HepG2 (cell line): ENCODE results near the gene ZNF513. TPM values are rescaled to one million over a fixed set of nuclear protein-coding genes. Genes with fewer than 3 reads are reported as not detected.

Experiments
- CCDC6 ChIP-seq: sonication (generic); formaldehyde crosslinking; IDR thresholded peaks from 2 replicates; pipeline ENCODE4 v1.8.1; 2022; ENCODE audit warnings: mild to moderate bottlenecking, missing genetic modification reagents, moderate library complexity
- ELF1 ChIP-seq: sonication (generic); formaldehyde crosslinking; IDR thresholded peaks from 2 replicates; pipeline ENCODE4 v1.4.0; 2020; ENCODE audit warnings: missing genetic modification reagents
- FOXA1 ChIP-seq, 2 experiments: fragments of 450-650 bp in 1 of 2; sonication (generic) in 1 of 2; formaldehyde crosslinking in 1 of 2; IDR thresholded peaks; 2 replicates each; pipeline versions ENCODE4 v1.4.0 to v1.6.1; 2016 to 2020; ENCODE audit warnings: missing genetic modification reagents in 1 of 2
- FOXK2 ChIP-seq: fragments of 450-650 bp; IDR thresholded peaks from 2 replicates; pipeline ENCODE4 v1.6.1; 2016
- FOXM1 ChIP-seq: sonication (generic); formaldehyde crosslinking; IDR thresholded peaks from 2 replicates; pipeline ENCODE4 v1.5.0; 2020; ENCODE audit warnings: missing genetic modification reagents
- HOXD1 ChIP-seq: sonication (generic); formaldehyde crosslinking; IDR thresholded peaks from 2 replicates; pipeline ENCODE4 v1.5.0; 2020; ENCODE audit warnings: missing genetic modification reagents
- KLF11 ChIP-seq: IDR thresholded peaks from 2 replicates; pipeline ENCODE4 v1.6.1; 2016; ENCODE audit warnings: missing compliant biosample characterization
- NR0B2 ChIP-seq: sonication (generic); formaldehyde crosslinking; IDR thresholded peaks from 2 replicates; pipeline ENCODE4 v1.4.0; 2020; ENCODE audit warnings: mild to moderate bottlenecking, missing genetic modification reagents
- PBX3 ChIP-seq: sonication (generic); formaldehyde crosslinking; IDR thresholded peaks from 2 replicates; pipeline ENCODE4 v1.8.1; 2023; ENCODE audit warnings: missing genetic modification reagents, inconsistent platforms, borderline replicate concordance
- SRSF9 ChIP-seq: fragments of 200-400 bp; formaldehyde crosslinking; IDR thresholded peaks from 2 replicates; pipeline ENCODE4 v1.6.1; 2018; ENCODE audit warnings: borderline replicate concordance, mild to moderate bottlenecking, low read depth, low read length; ENCODE audit not compliant: insufficient read depth, poor library complexity, severe bottlenecking
- THAP7 ChIP-seq: sonication (generic); formaldehyde crosslinking; IDR thresholded peaks from 2 replicates; pipeline ENCODE4 v1.8.1; 2023; ENCODE audit warnings: mild to moderate bottlenecking, missing genetic modification reagents
- YEATS4 ChIP-seq: sonication (generic); formaldehyde crosslinking; IDR thresholded peaks from 2 replicates; pipeline ENCODE4 v1.4.0; 2020; ENCODE audit warnings: missing genetic modification reagents, borderline replicate concordance
- ZNF253 ChIP-seq: sonication (generic); formaldehyde crosslinking; IDR thresholded peaks from 2 replicates; pipeline ENCODE4 v1.8.0; 2022; ENCODE audit warnings: mild to moderate bottlenecking, missing genetic modification reagents, borderline replicate concordance
- ZNF260 ChIP-seq: sonication (generic); formaldehyde crosslinking; IDR thresholded peaks from 2 replicates; pipeline ENCODE4 v1.4.0; 2020; ENCODE audit warnings: missing genetic modification reagents, low read depth, mild to moderate bottlenecking, borderline replicate concordance
- ZNF275 ChIP-seq: sonication (generic); formaldehyde crosslinking; IDR thresholded peaks from 2 replicates; pipeline ENCODE4 v1.8.0; 2022; ENCODE audit warnings: missing genetic modification reagents, mild to moderate bottlenecking, inconsistent platforms, borderline replicate concordance
- ZNF276 ChIP-seq: sonication (generic); formaldehyde crosslinking; IDR thresholded peaks from 2 replicates; pipeline ENCODE4 v1.4.0; 2020; ENCODE audit warnings: mild to moderate bottlenecking, low read depth, missing genetic modification reagents
- ZNF280D ChIP-seq: sonication (generic); formaldehyde crosslinking; IDR thresholded peaks from 2 replicates; pipeline ENCODE4 v1.5.1; 2020; ENCODE audit warnings: mild to moderate bottlenecking, missing genetic modification reagents
- ZNF562 ChIP-seq: sonication (generic); formaldehyde crosslinking; IDR thresholded peaks from 2 replicates; pipeline ENCODE4 v1.8.0; 2022; ENCODE audit warnings: missing genetic modification reagents, borderline replicate concordance
- ZNF629 ChIP-seq: sonication (generic); formaldehyde crosslinking; conservative IDR thresholded peaks from 2 replicates; pipeline ENCODE4 v1.5.0; 2020; ENCODE audit warnings: missing genetic modification reagents
- polyA plus RNA-seq, 8 experiments: library from polyadenylated mRNA; depleted of rRNA in 3 of 8; stranded (reverse) in 7 of 8; unstranded in 1 of 8; fragments of >200 nt; fragmentation: Illumina TruSeq in 4 of 8; extraction: Trizol in 4 of 8; gene quantifications; 2 replicates each; pipeline versions ENCODE4 v1.2.1 to v1.2.3, GENCODE V29; 2011 to 2016; ENCODE audit warnings: low read depth in 4 of 8, missing spikeins in 1 of 8, mixed read lengths in 1 of 8; ENCODE audit not compliant: insufficient read depth in 1 of 8
- total RNA-seq, 5 experiments: library from RNA; depleted of rRNA; stranded (reverse); fragments of >200 nt; fragmentation: Illumina TruSeq; extraction: Trizol; gene quantifications; 2 replicates each; pipeline ENCODE4 v1.2.3, GENCODE V29; 2016; ENCODE audit warnings: low read depth in 1 of 5

The ZNF513 gene
- total and polyA plus RNA-seq, 2 of the 13 experiments (the other 11 are each of a cell fraction or from before 2014, with no cell fraction given), result 4.9 to 6.3 TPM

- no peak for TF ChIP-seq ZNF562
- peak; percentile 97 for TF ChIP-seq NR0B2 (CRISPR knock-in tag)
- TF ChIP-seq ZNF280D, result peak; percentile 73; the same call in 1 of the 2 replicates
- no peak; the same call in none of the 2 replicates for TF ChIP-seq ZNF276 (CRISPR knock-in tag)
- peak; percentile 97 for TF ChIP-seq ZNF275 (CRISPR knock-in tag)
- TF ChIP-seq PBX3 (CRISPR knock-in tag), result peak; percentile 88
- no peak for TF ChIP-seq FOXA1 (IDR thresholded peaks at IDR 0.05)
- TF ChIP-seq FOXA1 (CRISPR knock-in tag; IDR thresholded peaks at IDR 0.05), result no peak
- TF ChIP-seq THAP7 (CRISPR knock-in tag), result peak; percentile 92
- 0 out of 2 replicates have a peak, but pooled peaks have one; percentile 32 for TF ChIP-seq ZNF253
- TF ChIP-seq ZNF260, result no peak
- TF ChIP-seq FOXK2, result peak; percentile 23; the same call in 1 of the 2 replicates
- peak; percentile 74 for TF ChIP-seq ELF1 (CRISPR knock-in tag)
- no peak; the same call in 1 of the 2 replicates for TF ChIP-seq ZNF629 (CRISPR knock-in tag)
- no peak for TF ChIP-seq SRSF9
- TF ChIP-seq CCDC6 (CRISPR knock-in tag), result peak; percentile 97; the same call in 1 of the 2 replicates
- TF ChIP-seq YEATS4 (CRISPR knock-in tag), result peak; percentile 97
- peak; percentile 19; the same call in 1 of the 2 replicates for TF ChIP-seq FOXM1 (CRISPR knock-in tag)
- peak; percentile 76 for TF ChIP-seq KLF11 (CRISPR knock-in tag)
- TF ChIP-seq HOXD1 (CRISPR knock-in tag), result no peak; the same call in 1 of the 2 replicates
These were observed 29.0 kb upstream of the ZNF513 start, which contains the start of gene PPM1G (continued) for GRCh38 chr2:27409321-27410073.
